Stomach (tissue), 9 donors: ENCODE measurements around the gene PHF2. TPM values are rescaled to one million over a fixed set of nuclear protein-coding genes. Genes with fewer than 3 reads are reported as not detected.

Source experiments
- DNase-seq, 2 donors: peaks; one replicate each; pipeline versions ENCODE4 v3.0.0 to v3.0.0-alpha.2; 2013 to 2019
- H3K27ac ChIP-seq, 5 donors: fragments of 200-600 bp in 4 of 5; sonication (generic) in 4 of 5; one replicate each; pipeline ENCODE4 v1.5.1; 2013 to 2019; ENCODE audit warnings: mild to moderate bottlenecking in 1 of 5, moderate library complexity in 1 of 5
- H3K27me3 ChIP-seq, 3 donors: fragments of 200-600 bp; sonication (generic); one replicate each; pipeline ENCODE4 v1.5.1; 2017 to 2019; ENCODE audit warnings: mixed run types in 1 of 3
- H3K36me3 ChIP-seq, 4 donors: fragments of 200-600 bp; sonication (generic); 1 replicate in 3 of 4; 2 replicates in 1 of 4; pipeline ENCODE4 v1.5.1; 2016 to 2019
- H3K4me1 ChIP-seq, 4 donors: fragments of 200-600 bp; sonication (generic); one replicate each; pipeline ENCODE4 v1.5.1; 2016 to 2019
- H3K4me3 ChIP-seq, 4 donors: fragments of 200-600 bp; sonication (generic) in 3 of 4; one replicate each; pipeline ENCODE4 v1.5.1; 2016 to 2019; ENCODE audit warnings: mild to moderate bottlenecking in 1 of 4
- H3K9me3 ChIP-seq, 4 donors: fragments of 200-600 bp; sonication (generic); one replicate each; pipeline ENCODE4 v1.5.1; 2016 to 2019
- EP300 ChIP-seq: sonication (generic); formaldehyde crosslinking; IDR thresholded peaks from one replicate; pipeline ENCODE4 v1.6.1; 2017; ENCODE audit warnings: antibody characterized with exemption
- POLR2A ChIP-seq, 4 donors: fragments of 450-650 bp; IDR thresholded peaks; one replicate each; pipeline ENCODE4 v1.6.1; 2016; ENCODE audit warnings: antibody characterized with exemption in 4 of 4, control low read depth in 2 of 4, mild to moderate bottlenecking in 1 of 4, moderate library complexity in 1 of 4
- POLR2AphosphoS5 ChIP-seq, 3 donors: sonication (generic); formaldehyde crosslinking; IDR thresholded peaks; one replicate each; pipeline ENCODE4 v1.6.1; 2016; ENCODE audit warnings: antibody characterized with exemption in 3 of 3
- WGBS, 5 donors: extraction: QIAGEN DNeasy Blood & Tissue Kit in 3 of 5; methylation state at CpG; one replicate each; pipeline versions ENCODE4 v1.1.5 to v1.1.7; 2013 to 2018; 5-methylcytosine and 5-hydroxymethylcytosine counted together
- intact Hi-C: fragments of 100-400 bp; cut with DNase I; formaldehyde crosslinking; loops from one replicate; pipeline ENCODE4 v1.15.1; 2023; ENCODE audit warnings: low total_unique reads
- polyA plus RNA-seq, 3 donors: library from polyadenylated mRNA; stranded (reverse); fragments of 200-250 nt; gene quantifications; one replicate each; pipeline ENCODE4 v1.2.3, GENCODE V29; 2013
- total RNA-seq, 5 donors: library from RNA; depleted of rRNA; stranded (reverse); fragments of >200 nt; gene quantifications; one replicate each; pipeline versions ENCODE4 v1.1.0 to v1.2.3, GENCODE V29; 2014 to 2016
- TF ChIP-seq, protein P1 (sequence below), 7 experiments: fragments of 450-650 bp in 4 of 7; fragments of 200-600 bp in 3 of 7; sonication (generic) in 3 of 7; IDR thresholded peaks; one replicate each; pipeline ENCODE4 v1.5.1; 2016 to 2019; ENCODE audit warnings: antibody characterized with exemption in 7 of 7, control low read depth in 2 of 7, mild to moderate bottlenecking in 1 of 7
- donor health status: healthy with polysubstance abuse.
- donor health status: Bipolar disorder and iron deficiency.
- donor health status: healthy.

The PHF2 gene
- total and polyA plus RNA-seq, 8 donors: 14.2 to 58.0 (median 19.5) TPM

DNA sequence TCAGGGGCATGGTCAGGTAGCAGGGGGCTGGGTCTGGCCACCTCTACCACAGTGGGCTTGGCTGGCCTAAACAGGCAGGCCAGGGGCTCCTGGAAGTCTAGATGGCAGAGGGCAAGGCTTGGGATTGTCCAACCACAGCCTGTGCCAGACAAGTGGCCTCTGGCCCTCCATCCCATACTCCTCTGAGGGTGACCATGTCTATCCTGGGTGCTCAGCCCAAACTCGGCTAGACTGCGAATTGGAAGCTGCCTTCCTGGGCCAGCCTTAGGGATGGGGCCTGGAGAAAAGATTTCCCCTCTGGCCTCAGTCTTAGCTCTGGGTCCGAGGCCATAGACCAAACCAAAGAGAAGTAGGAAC lies 110.5 kb downstream of the PHF2 start:
- H3K27ac ChIP-seq: no peak overlapping the region
- TF ChIP-seq POLR2A (IDR thresholded peaks at IDR 0.05) (no peak), POLR2AphosphoS5 (IDR thresholded peaks at IDR 0.05) (no peak), EP300 (no peak)
- TF ChIP-seq, protein P1, sequence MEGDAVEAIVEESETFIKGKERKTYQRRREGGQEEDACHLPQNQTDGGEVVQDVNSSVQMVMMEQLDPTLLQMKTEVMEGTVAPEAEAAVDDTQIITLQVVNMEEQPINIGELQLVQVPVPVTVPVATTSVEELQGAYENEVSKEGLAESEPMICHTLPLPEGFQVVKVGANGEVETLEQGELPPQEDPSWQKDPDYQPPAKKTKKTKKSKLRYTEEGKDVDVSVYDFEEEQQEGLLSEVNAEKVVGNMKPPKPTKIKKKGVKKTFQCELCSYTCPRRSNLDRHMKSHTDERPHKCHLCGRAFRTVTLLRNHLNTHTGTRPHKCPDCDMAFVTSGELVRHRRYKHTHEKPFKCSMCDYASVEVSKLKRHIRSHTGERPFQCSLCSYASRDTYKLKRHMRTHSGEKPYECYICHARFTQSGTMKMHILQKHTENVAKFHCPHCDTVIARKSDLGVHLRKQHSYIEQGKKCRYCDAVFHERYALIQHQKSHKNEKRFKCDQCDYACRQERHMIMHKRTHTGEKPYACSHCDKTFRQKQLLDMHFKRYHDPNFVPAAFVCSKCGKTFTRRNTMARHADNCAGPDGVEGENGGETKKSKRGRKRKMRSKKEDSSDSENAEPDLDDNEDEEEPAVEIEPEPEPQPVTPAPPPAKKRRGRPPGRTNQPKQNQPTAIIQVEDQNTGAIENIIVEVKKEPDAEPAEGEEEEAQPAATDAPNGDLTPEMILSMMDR (IDR thresholded peaks at IDR 0.05): no peak
- H3K9me3 ChIP-seq: peaks cover 0 to 39% (median 11%) of the 10 kb centered on the region in 4 donors
- H3K4me1 ChIP-seq: peaks cover 0 to 40% (median 19%) of the 10 kb centered on the region in 4 donors
- 91 to 96% (median 93%) methylated on average over 3 of the region's 3 CpGs for WGBS, 5 donors
- H3K36me3 ChIP-seq: no peaks in the 10 kb centered on the region
- intact Hi-C loops: no loop called here
- no peak overlapping the region for H3K4me3 ChIP-seq
- no peak for DNase-seq
- H3K27me3 ChIP-seq: no peaks in the 10 kb centered on the region

DNA sequence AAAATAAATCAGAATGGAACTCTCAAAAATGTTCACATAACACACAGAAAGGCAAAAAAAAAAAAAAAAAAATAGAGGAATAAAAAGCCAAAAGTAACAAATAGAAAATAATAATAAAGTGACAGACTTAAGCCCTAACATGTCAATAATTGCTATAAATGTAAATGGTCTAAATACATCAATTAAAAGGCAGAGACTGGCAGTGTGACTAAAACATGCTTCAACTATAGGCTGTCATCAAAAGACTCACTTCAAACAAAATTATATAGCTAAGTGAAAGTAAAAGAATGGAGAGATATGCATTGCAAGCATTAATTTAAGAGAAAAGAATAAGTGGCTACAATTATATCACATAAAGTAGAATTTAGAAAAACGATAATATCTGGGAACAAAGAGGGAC lies 114.2 kb downstream of the PHF2 start:
- TF ChIP-seq, protein P1 (IDR thresholded peaks at IDR 0.05): no peak
- TF ChIP-seq EP300 (no peak), POLR2AphosphoS5 (IDR thresholded peaks at IDR 0.05) (no peak), POLR2A (IDR thresholded peaks at IDR 0.05) (no peak)
- DNase-seq: no peak
- 89 to 99% (median 95%) methylated on average over 1 of the region's 1 CpG for WGBS, 5 donors

GRCh38 chr9:93693129-93693528 lies 116.7 kb downstream of the PHF2 start:
- H3K4me1 ChIP-seq: no peaks in the 10 kb centered on the region
- H3K27ac ChIP-seq: peak overlapping the region in 4 of 5 donors; percentile 10 to 74 (median 52)
- no peak overlapping the region for H3K4me3 ChIP-seq
- 66 to 84% (median 76%) methylated on average over 3 of the region's 3 CpGs for WGBS, 5 donors
- H3K36me3 ChIP-seq: no peaks in the 10 kb centered on the region
- DNase-seq: no peak
- no peaks in the 10 kb centered on the region for H3K27me3 ChIP-seq
- intact Hi-C loops: no loop called here
- peaks cover 0 to 43% (median 16%) of the 10 kb centered on the region in 4 donors for H3K9me3 ChIP-seq
- TF ChIP-seq, protein P1 (IDR thresholded peaks at IDR 0.05): no peak
- TF ChIP-seq POLR2AphosphoS5 (IDR thresholded peaks at IDR 0.05): peak; percentile 77 to 94 (median 78)

More for the DNA sequence above, 114.2 kb downstream of the PHF2 start:
- Histone ChIP-seq H3K27me3 (no peaks in the 10 kb centered on the region), H3K36me3 (no peaks in the 10 kb centered on the region), H3K9me3 (peaks cover 0 to 40% (median 11%) of the 10 kb centered on the region in 4 donors), H3K4me1 (peaks cover 0 to 5% (median 0%) of the 10 kb centered on the region in 4 donors), H3K27ac (no peak overlapping the region), H3K4me3 (no peak overlapping the region)
- intact Hi-C loops: no loop called here

- Histone ChIP-seq H3K9me3 (peaks cover 0 to 31% (median 9%) of the 10 kb centered on the region in 4 donors), H3K27ac (peak overlapping the region in 4 of 5 donors; percentile 7 to 56 (median 24)), H3K36me3 (no peaks in the 10 kb centered on the region), H3K27me3 (no peaks in the 10 kb centered on the region), H3K4me3 (no peak overlapping the region), H3K4me1 (peaks cover 0 to 14% (median 0%) of the 10 kb centered on the region in 4 donors)
- TF ChIP-seq POLR2A (IDR thresholded peaks at IDR 0.05) (no peak), POLR2AphosphoS5 (IDR thresholded peaks at IDR 0.05) (peak in 1 of 3 donors; percentile 18)
- intact Hi-C loops: no loop called here
- 69 to 85% (median 79%) methylated on average over 28 of the region's 28 CpGs for WGBS, 5 donors
- no peak for DNase-seq
Measured at GRCh38 chr9:93697352-93698139, 121.2 kb downstream of the PHF2 start.
